Neuronal stem cell (in vitro differentiated cells): ENCODE measurements around the gene FBXO36.

Experiments used
- DNase-seq: peaks from one replicate; pipeline ENCODE4 v3.0.0-alpha.2; 2013; ENCODE audit warnings: low spot score
- H2AFZ ChIP-seq: one replicate; pipeline ENCODE4 v1.6.1; 2013; ENCODE audit warnings: mild to moderate bottlenecking, low read length, inconsistent platforms
- H2AK5ac ChIP-seq: 2 replicates; pipeline ENCODE4 v1.6.1; 2013; ENCODE audit warnings: low read depth, mild to moderate bottlenecking, inconsistent platforms, low read length, moderate library complexity, mixed read lengths
- H2BK120ac ChIP-seq: 2 replicates; pipeline ENCODE4 v1.6.1; 2013; ENCODE audit warnings: low read depth, mild to moderate bottlenecking, inconsistent platforms, low read length, moderate library complexity, mixed read lengths
- H2BK12ac ChIP-seq: one replicate; pipeline ENCODE4 v1.6.1; 2013; ENCODE audit warnings: low read length, inconsistent platforms
- H2BK15ac ChIP-seq: 2 replicates; pipeline ENCODE4 v1.6.1; 2013; ENCODE audit warnings: mild to moderate bottlenecking, low read length, inconsistent platforms, mixed read lengths
- H2BK5ac ChIP-seq: one replicate; pipeline ENCODE4 v1.6.1; 2013; ENCODE audit warnings: inconsistent platforms, mild to moderate bottlenecking, low read length, moderate library complexity
- H3K14ac ChIP-seq: one replicate; pipeline ENCODE4 v1.6.1; 2013; ENCODE audit warnings: low read length, inconsistent platforms
- H3K18ac ChIP-seq: 2 replicates; pipeline ENCODE4 v1.6.1; 2013; ENCODE audit warnings: low read length, inconsistent platforms
- H3K23ac ChIP-seq: 2 replicates; pipeline ENCODE4 v1.6.1; 2013; ENCODE audit warnings: low read depth, mild to moderate bottlenecking, mixed read lengths, low read length, inconsistent platforms; ENCODE audit not compliant: poor library complexity
- H3K27ac ChIP-seq: replicated peaks from 3 replicates; pipeline ENCODE4 v1.5.1; 2013; ENCODE audit warnings: low read length, inconsistent platforms
- H3K27me3 ChIP-seq, 3 experiments: 2 replicates each; pipeline ENCODE4 v1.6.1; 2013; ENCODE audit warnings: low read length in 3 of 3, mild to moderate bottlenecking in 2 of 3, inconsistent platforms in 1 of 3, low read depth in 1 of 3, mixed read lengths in 1 of 3, moderate library complexity in 1 of 3; ENCODE audit not compliant: control insufficient read depth in 3 of 3, insufficient read depth in 3 of 3
- H3K36me3 ChIP-seq, 2 donors: replicated peaks in 1 of 2; 2 replicates each; pipeline ENCODE4 v1.6.1; 2013; ENCODE audit warnings: low read length in 2 of 2; ENCODE audit not compliant: control insufficient read depth in 2 of 2, insufficient read depth in 2 of 2
- H3K4ac ChIP-seq: 2 replicates; pipeline ENCODE4 v1.6.1; 2013; ENCODE audit warnings: inconsistent platforms, mild to moderate bottlenecking, low read length, moderate library complexity
- H3K4me1 ChIP-seq, 2 donors: 1 replicate in 1 of 2; 2 replicates in 1 of 2; pipeline ENCODE4 v1.6.1; 2013; ENCODE audit warnings: low read length in 2 of 2, low read depth in 1 of 2; ENCODE audit not compliant: control insufficient read depth in 2 of 2, insufficient read depth in 1 of 2
- H3K4me2 ChIP-seq: one replicate; pipeline ENCODE4 v1.6.1; 2013; ENCODE audit warnings: mild to moderate bottlenecking, low read length, inconsistent platforms; ENCODE audit not compliant: insufficient read depth, poor library complexity, severe bottlenecking
- H3K4me3 ChIP-seq, 2 donors: 2 replicates each; pipeline ENCODE4 v1.5.1; 2013; ENCODE audit warnings: low read length in 2 of 2, mild to moderate bottlenecking in 2 of 2, inconsistent platforms in 1 of 2, moderate library complexity in 1 of 2
- H3K79me1 ChIP-seq: one replicate; pipeline ENCODE4 v1.6.1; 2013; ENCODE audit warnings: low read depth, mild to moderate bottlenecking, inconsistent platforms, low read length, moderate library complexity
- H3K9ac ChIP-seq: one replicate; pipeline ENCODE4 v1.6.1; 2013; ENCODE audit warnings: mild to moderate bottlenecking, low read depth, low read length, inconsistent platforms; ENCODE audit not compliant: poor library complexity
- H3K9me3 ChIP-seq, 2 donors: replicated peaks in 1 of 2; 2 replicates each; pipeline versions ENCODE3 to v1.6.1; 2013; ENCODE audit warnings: low read length in 2 of 2, mild to moderate bottlenecking in 2 of 2, inconsistent platforms in 1 of 2, low read depth in 1 of 2, mixed read lengths in 1 of 2, moderate library complexity in 1 of 2; ENCODE audit not compliant: control insufficient read depth in 2 of 2, insufficient read depth in 1 of 2
- H4K8ac ChIP-seq: one replicate; pipeline ENCODE4 v1.6.1; 2013; ENCODE audit warnings: low read depth, mild to moderate bottlenecking, inconsistent platforms, low read length, moderate library complexity
- H4K91ac ChIP-seq: one replicate; pipeline ENCODE4 v1.6.1; 2013; ENCODE audit warnings: low read length, low read depth, mild to moderate bottlenecking, inconsistent platforms; ENCODE audit not compliant: poor library complexity
- WGBS, 2 donors: extraction: QIAGEN DNeasy Blood & Tissue Kit; methylation state at CpG; one replicate each; pipeline ENCODE4 v1.1.7; 2013; ENCODE audit warnings: missing lambda C conversion rate in 2 of 2, mixed read lengths in 1 of 2; ENCODE audit not compliant: insufficient read length in 2 of 2, insufficient replicate concordance in 1 of 2; ENCODE audit errors: extremely low coverage in 2 of 2; 5-methylcytosine and 5-hydroxymethylcytosine counted together

Gene FBXO36

GRCh38 chr2:229925201-229925600 lies 2.9 kb downstream of the FBXO36 start:
- Histone ChIP-seq H2BK12ac (no peak overlapping the region), H4K91ac (no peak overlapping the region), H2AK5ac (no peak overlapping the region), H3K4me3 (no peak overlapping the region), H2BK15ac (no peak overlapping the region), H3K4me1 (no peaks in the 10 kb centered on the region), H3K4ac (no peak overlapping the region), H3K4me2 (no peak overlapping the region), H3K27me3 (no peaks in the 10 kb centered on the region), H3K79me1 (no peaks in the 10 kb centered on the region), H4K8ac (no peak overlapping the region), H3K9ac (no peak overlapping the region), H3K14ac (no peak overlapping the region), H3K18ac (no peak overlapping the region), H3K27ac (no peak overlapping the region), H3K23ac (no peak overlapping the region), H2BK120ac (no peak overlapping the region), H2BK5ac (no peak overlapping the region), H3K9me3 (no peaks in the 10 kb centered on the region), H2AFZ (no peak overlapping the region), H3K36me3 (no peaks in the 10 kb centered on the region)
- no peak for DNase-seq

- Histone ChIP-seq H3K4me3 (no peak overlapping the region), H3K9me3 (no peaks in the 10 kb centered on the region)
- no CpG with 5 or more reads among the region's 2 CpGs for WGBS, 2 donors
These were observed 5.6 kb downstream of the FBXO36 start for GRCh38 chr2:229927817-229928321.

GRCh38 chr2:229930656-229931055 lies 8.4 kb downstream of the FBXO36 start:
- no CpG with 5 or more reads among the region's 7 CpGs for WGBS, 2 donors
- H3K9me3 ChIP-seq: peaks cover 2 to 3% of the 10 kb centered on the region in 2 donors
- H2BK12ac ChIP-seq: no peak overlapping the region
- no peak overlapping the region for H2AFZ ChIP-seq
- H2BK120ac ChIP-seq: no peak overlapping the region
- H3K4me3 ChIP-seq: no peak overlapping the region
- no peak overlapping the region for H2BK15ac ChIP-seq
- no peak overlapping the region for H3K4ac ChIP-seq
- H3K9ac ChIP-seq: no peak overlapping the region
- no peaks in the 10 kb centered on the region for H3K36me3 ChIP-seq
- no peaks in the 10 kb centered on the region for H3K4me1 ChIP-seq
- H2AK5ac ChIP-seq: no peak overlapping the region
- H4K91ac ChIP-seq: no peak overlapping the region
- H3K4me2 ChIP-seq: no peak overlapping the region
- H3K14ac ChIP-seq: peak overlapping the region; percentile 6
- H2BK5ac ChIP-seq: no peak overlapping the region
- DNase-seq: no peak
- H3K23ac ChIP-seq: no peak overlapping the region
- H3K79me1 ChIP-seq: no peaks in the 10 kb centered on the region
- no peak overlapping the region for H3K18ac ChIP-seq
- H3K27me3 ChIP-seq: no peaks in the 10 kb centered on the region
- no peak overlapping the region for H4K8ac ChIP-seq
- no peak overlapping the region for H3K27ac ChIP-seq

More at GRCh38 chr2:229927817-229928321, 5.6 kb downstream of the FBXO36 start:
- no peaks in the 10 kb centered on the region for H3K36me3 ChIP-seq
- H3K9ac ChIP-seq: no peak overlapping the region
- no peaks in the 10 kb centered on the region for H3K79me1 ChIP-seq
- no peak overlapping the region for H2AFZ ChIP-seq
- DNase-seq: no peak
- H2BK15ac ChIP-seq: no peak overlapping the region
- no peak overlapping the region for H3K27ac ChIP-seq
- H3K4me1 ChIP-seq: no peaks in the 10 kb centered on the region
- no peak overlapping the region for H4K8ac ChIP-seq
- H2BK12ac ChIP-seq: no peak overlapping the region
- H2AK5ac ChIP-seq: no peak overlapping the region
- no peak overlapping the region for H3K23ac ChIP-seq
- no peak overlapping the region for H3K18ac ChIP-seq
- H2BK120ac ChIP-seq: no peak overlapping the region
- no peak overlapping the region for H2BK5ac ChIP-seq
- no peak overlapping the region for H3K14ac ChIP-seq
- no peak overlapping the region for H3K4ac ChIP-seq
- no peak overlapping the region for H4K91ac ChIP-seq
- H3K4me2 ChIP-seq: no peak overlapping the region
- no peaks in the 10 kb centered on the region for H3K27me3 ChIP-seq

- Histone ChIP-seq H3K4me1 (no peaks in the 10 kb centered on the region), H2BK15ac (no peak overlapping the region), H3K18ac (no peak overlapping the region), H2AFZ (no peak overlapping the region), H2BK12ac (no peak overlapping the region), H3K14ac (no peak overlapping the region), H4K8ac (no peak overlapping the region), H3K4me2 (no peak overlapping the region), H3K4me3 (no peak overlapping the region), H2AK5ac (no peak overlapping the region), H3K23ac (no peak overlapping the region), H3K27me3 (no peaks in the 10 kb centered on the region), H2BK5ac (no peak overlapping the region), H3K27ac (no peak overlapping the region), H3K36me3 (no peaks in the 10 kb centered on the region), H3K4ac (no peak overlapping the region), H3K9ac (no peak overlapping the region), H3K9me3 (peaks cover 2 to 3% of the 10 kb centered on the region in 2 donors), H4K91ac (no peak overlapping the region), H2BK120ac (no peak overlapping the region), H3K79me1 (no peaks in the 10 kb centered on the region)
- no CpG with 5 or more reads among the region's 5 CpGs for WGBS, 2 donors
- DNase-seq: no peak
These were observed 8.9 kb downstream of the FBXO36 start for GRCh38 chr2:229931241-229931640.
